Measurements from ENCODE around the gene FGA. TPM values are rescaled to one million over a fixed set of nuclear protein-coding genes. Genes with fewer than 3 reads are reported as not detected.

The FGA gene
- total and polyA plus RNA-seq, 10 of the 15 experiments (the other 5 are each of a cell fraction or from before 2014, with no cell fraction given) = 3.6 TPM; not detected in 9

DNA sequence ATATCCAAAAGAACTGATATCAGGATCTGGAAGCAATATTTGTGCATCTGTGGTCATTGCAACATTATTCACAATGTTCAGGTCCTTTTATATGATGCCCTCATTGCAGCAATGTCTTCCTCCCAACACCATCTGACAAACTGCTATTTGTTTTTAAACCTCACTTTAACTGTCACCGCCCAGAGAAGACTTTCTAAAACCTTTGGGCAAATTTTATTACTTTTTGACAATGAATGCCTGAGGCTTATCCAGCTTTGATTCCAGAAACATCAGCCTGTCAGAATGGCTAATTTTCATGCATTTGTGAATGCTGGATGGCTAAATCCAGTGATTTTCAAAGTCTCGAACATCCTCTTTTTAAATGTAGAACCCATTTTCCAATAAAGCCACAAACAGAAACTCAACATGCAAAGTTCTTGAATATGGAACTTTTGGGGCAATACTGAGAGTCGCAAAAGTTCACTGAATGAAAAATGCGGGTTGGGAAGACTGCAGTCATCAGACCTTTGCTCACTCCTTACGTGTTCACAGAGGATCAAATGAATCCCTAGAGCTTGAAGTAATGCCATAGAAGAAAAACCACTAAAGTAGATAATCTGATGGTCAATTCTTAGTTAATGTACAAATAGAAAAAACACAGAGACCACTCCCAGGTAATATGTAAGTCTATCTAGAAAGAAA, 17.2 kb downstream of the FGA start:
- no peaks in the 10 kb centered on the region for H3K79me2 ChIP-seq (ENCODE audit: control insufficient read depth, insufficient read depth, low read length)
- no peaks in the 10 kb centered on the region for H4K20me1 ChIP-seq (ENCODE audit: control insufficient read depth, insufficient read depth)
- H3K4me3 ChIP-seq = no peak overlapping the region
- in situ Hi-C loops (cut with MboI) (no loop called here), intact Hi-C loops (cut with micrococcal nuclease; ENCODE audit: unreplicated experiment) (no loop called here)
- DNase-seq (ENCODE audit: low read depth, low spot score) = no peak
- WGBS (ENCODE audit: insufficient coverage, insufficient replicate concordance, low lambda C conversion rate, missing lambda C conversion rate) = 52% methylated on average over 5 of the region's 5 CpGs
- TF ChIP-seq SPI1 (IDR thresholded peaks at IDR 0.05; ENCODE audit: borderline replicate concordance, insufficient read depth, low read depth, low read length) (no peak), CBX3 (IDR thresholded peaks at IDR 0.05; ENCODE audit: borderline replicate concordance, low read depth) (no peak), TCF12 (IDR thresholded peaks at IDR 0.05; ENCODE audit: low read depth, low read length) (no peak), ZNF207 (IDR thresholded peaks at IDR 0.05; ENCODE audit: borderline replicate concordance) (no peak), BACH1 (IDR thresholded peaks at IDR 0.05; ENCODE audit: borderline replicate concordance) (no peak), BMI1 (IDR thresholded peaks at IDR 0.05; ENCODE audit: borderline replicate concordance) (no peak), ZNF217 (IDR thresholded peaks at IDR 0.05) (no peak), POU2F2 (IDR thresholded peaks at IDR 0.05; ENCODE audit: borderline replicate concordance, low read depth, low read length) (no peak), POLR2AphosphoS5 (IDR thresholded peaks at IDR 0.05; ENCODE audit: low read length) (no peak), TAF1 (IDR thresholded peaks at IDR 0.05; ENCODE audit: borderline replicate concordance, low read depth, low read length) (no peak), SRF (IDR thresholded peaks at IDR 0.05; ENCODE audit: low read depth in 2 of 2, low read length in 2 of 2) (no peak), STAT1 (conservative IDR thresholded peaks at IDR 0.05) (no peak), CHD2 (IDR thresholded peaks at IDR 0.05; ENCODE audit: borderline replicate concordance, low read depth, low read length) (no peak), TBL1XR1 (IDR thresholded peaks at IDR 0.05; ENCODE audit: low read depth, low read length) (no peak), ZNF622 (IDR thresholded peaks at IDR 0.05) (no peak)
- TF ChIP-seq, protein P1, sequence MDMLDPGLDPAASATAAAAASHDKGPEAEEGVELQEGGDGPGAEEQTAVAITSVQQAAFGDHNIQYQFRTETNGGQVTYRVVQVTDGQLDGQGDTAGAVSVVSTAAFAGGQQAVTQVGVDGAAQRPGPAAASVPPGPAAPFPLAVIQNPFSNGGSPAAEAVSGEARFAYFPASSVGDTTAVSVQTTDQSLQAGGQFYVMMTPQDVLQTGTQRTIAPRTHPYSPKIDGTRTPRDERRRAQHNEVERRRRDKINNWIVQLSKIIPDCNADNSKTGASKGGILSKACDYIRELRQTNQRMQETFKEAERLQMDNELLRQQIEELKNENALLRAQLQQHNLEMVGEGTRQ (IDR thresholded peaks at IDR 0.05; ENCODE audit: borderline replicate concordance, low read depth, low read length) = no peak
- TF ChIP-seq, protein P2, sequence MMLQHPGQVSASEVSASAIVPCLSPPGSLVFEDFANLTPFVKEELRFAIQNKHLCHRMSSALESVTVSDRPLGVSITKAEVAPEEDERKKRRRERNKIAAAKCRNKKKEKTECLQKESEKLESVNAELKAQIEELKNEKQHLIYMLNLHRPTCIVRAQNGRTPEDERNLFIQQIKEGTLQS (IDR thresholded peaks at IDR 0.05; ENCODE audit: borderline replicate concordance, extremely low read depth, low read depth, low read length) = no peak
- TF ChIP-seq, protein P3, sequence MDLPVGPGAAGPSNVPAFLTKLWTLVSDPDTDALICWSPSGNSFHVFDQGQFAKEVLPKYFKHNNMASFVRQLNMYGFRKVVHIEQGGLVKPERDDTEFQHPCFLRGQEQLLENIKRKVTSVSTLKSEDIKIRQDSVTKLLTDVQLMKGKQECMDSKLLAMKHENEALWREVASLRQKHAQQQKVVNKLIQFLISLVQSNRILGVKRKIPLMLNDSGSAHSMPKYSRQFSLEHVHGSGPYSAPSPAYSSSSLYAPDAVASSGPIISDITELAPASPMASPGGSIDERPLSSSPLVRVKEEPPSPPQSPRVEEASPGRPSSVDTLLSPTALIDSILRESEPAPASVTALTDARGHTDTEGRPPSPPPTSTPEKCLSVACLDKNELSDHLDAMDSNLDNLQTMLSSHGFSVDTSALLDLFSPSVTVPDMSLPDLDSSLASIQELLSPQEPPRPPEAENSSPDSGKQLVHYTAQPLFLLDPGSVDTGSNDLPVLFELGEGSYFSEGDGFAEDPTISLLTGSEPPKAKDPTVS (IDR thresholded peaks at IDR 0.05; ENCODE audit: low read depth, low read length) = no peak
- TF ChIP-seq, protein P4, sequence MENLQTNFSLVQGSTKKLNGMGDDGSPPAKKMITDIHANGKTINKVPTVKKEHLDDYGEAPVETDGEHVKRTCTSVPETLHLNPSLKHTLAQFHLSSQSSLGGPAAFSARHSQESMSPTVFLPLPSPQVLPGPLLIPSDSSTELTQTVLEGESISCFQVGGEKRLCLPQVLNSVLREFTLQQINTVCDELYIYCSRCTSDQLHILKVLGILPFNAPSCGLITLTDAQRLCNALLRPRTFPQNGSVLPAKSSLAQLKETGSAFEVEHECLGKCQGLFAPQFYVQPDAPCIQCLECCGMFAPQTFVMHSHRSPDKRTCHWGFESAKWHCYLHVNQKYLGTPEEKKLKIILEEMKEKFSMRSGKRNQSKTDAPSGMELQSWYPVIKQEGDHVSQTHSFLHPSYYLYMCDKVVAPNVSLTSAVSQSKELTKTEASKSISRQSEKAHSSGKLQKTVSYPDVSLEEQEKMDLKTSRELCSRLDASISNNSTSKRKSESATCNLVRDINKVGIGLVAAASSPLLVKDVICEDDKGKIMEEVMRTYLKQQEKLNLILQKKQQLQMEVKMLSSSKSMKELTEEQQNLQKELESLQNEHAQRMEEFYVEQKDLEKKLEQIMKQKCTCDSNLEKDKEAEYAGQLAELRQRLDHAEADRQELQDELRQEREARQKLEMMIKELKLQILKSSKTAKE (IDR thresholded peaks at IDR 0.05; ENCODE audit: low read depth, poor library complexity, severe bottlenecking) = no peak
- no peak for ATAC-seq
- ChIA-PET CTCF (interaction anchor here (1.4 kb wide), 1 partner anchor 46 kb away, joined by 6 read pairs; no protein-coding TSS in a partner anchor), SMC1A (ENCODE audit: uncharacterized antibody, unreplicated experiment) (interaction anchor here (1.0 to 1.8 kb wide), 3 partner anchors 8 to 12 kb away, joined by 3 to 4 read pairs (median 3); partner anchors contain the start of gene FGB), POLR2A (interaction anchor here (0.5 kb wide), 1 partner anchor 1213 kb away, joined by 3 read pairs; no protein-coding TSS in a partner anchor), RAD21 (ENCODE audit: unreplicated experiment) (interaction anchor here (0.6 kb wide), 1 partner anchor 18 kb away, joined by 3 read pairs; no protein-coding TSS in a partner anchor)
- H3K9me3 ChIP-seq (replicated peaks; ENCODE audit: control insufficient read depth, insufficient read depth, low read length) = no peaks in the 10 kb centered on the region
- no peak for FAIRE-seq
- H3K4me1 ChIP-seq (ENCODE audit: control insufficient read depth, insufficient read depth, low read length) = no peaks in the 10 kb centered on the region
- H3K4me2 ChIP-seq (ENCODE audit: control insufficient read depth, insufficient read depth) = no peak overlapping the region
- BruUV-seq (replicated peaks) = no TSS peak
- H3K36me3 ChIP-seq (ENCODE audit: control insufficient read depth in 2 of 2, insufficient read depth in 2 of 2, low read length in 1 of 2) = no peaks in the 10 kb centered on the region
- H2AFZ ChIP-seq (ENCODE audit: control insufficient read depth, low read depth, low read length) = no peak overlapping the region
- H3K9ac ChIP-seq (ENCODE audit: control insufficient read depth, insufficient read depth, low read length) = no peak overlapping the region
- H3K27me3 ChIP-seq (replicated peaks in 1 of 2; ENCODE audit: control insufficient read depth in 2 of 2, insufficient read depth in 2 of 2, low read length in 1 of 2) = no peaks in the 10 kb centered on the region
- H3K27ac ChIP-seq (ENCODE audit: control insufficient read depth, insufficient read depth) = no peak overlapping the region

Measured in GM12878 (cell line).